Inflammatory macrophage treated with lipopolysaccharide for 4 hours (primary cell): ENCODE measurements around the gene CIC.

ENCODE experiments used
- DNase-seq: peaks from one replicate; pipeline ENCODE4 v3.0.0-alpha.2; 2020

CIC gene

GRCh38 chr19:42290136-42290522, 21.1 kb downstream of the CIC start:
- DNase-seq: no peak

GRCh38 chr19:42290523-42291434, 21.7 kb downstream of the CIC start:
- peak; percentile 32 for DNase-seq

GRCh38 chr19:42291435-42291810, 22.4 kb downstream of the CIC start:
- no peak for DNase-seq

- no peak for DNase-seq
Observed at GRCh38 chr19:42292042-42292960, 23.2 kb downstream of the CIC start.

- DNase-seq: no peak
Observed at GRCh38 chr19:42292963-42293362, 23.9 kb downstream of the CIC start.

GRCh38 chr19:42293540-42293939, 24.5 kb downstream of the CIC start:
- no peak for DNase-seq

- no peak for DNase-seq
Observed at GRCh38 chr19:42293948-42294347, 24.9 kb downstream of the CIC start.

- DNase-seq: no peak
Observed at GRCh38 chr19:42294471-42295137, 25.6 kb downstream of the CIC start.

- DNase-seq: no peak
Observed at GRCh38 chr19:42295342-42295741, 26.3 kb downstream of the CIC start.

- peak; percentile 59 for DNase-seq
Observed at GRCh38 chr19:42295831-42296525, 26.9 kb downstream of the CIC start.

GRCh38 chr19:42297039-42297438, 28.0 kb downstream of the CIC start:
- no peak for DNase-seq

- no peak for DNase-seq
Observed at GRCh38 chr19:42301646-42302203, 32.7 kb downstream of the CIC start, which contains the start of gene PRR19. Gene PRR19 (plus strand): TSS chr19:42302132. CDS start chr19:42309585, 7,453 bp downstream.

- no peak for DNase-seq
Observed at GRCh38 chr19:42303101-42303464, 34.0 kb downstream of the CIC start.

GRCh38 chr19:42303876-42304275, 34.8 kb downstream of the CIC start:
- DNase-seq: no peak

- no peak for DNase-seq
Observed at GRCh38 chr19:42306646-42307045, 37.6 kb downstream of the CIC start.

- DNase-seq: no peak
Observed at GRCh38 chr19:42309686-42310085, 40.6 kb downstream of the CIC start.

GRCh38 chr19:42311657-42312056, 42.6 kb downstream of the CIC start:
- DNase-seq: no peak

GRCh38 chr19:42312370-42312769, 43.3 kb downstream of the CIC start:
- DNase-seq: no peak

GRCh38 chr19:42313096-42313839, 44.2 kb downstream of the CIC start, which contains the start of gene TMEM145:
Gene TMEM145 (plus strand): TSS chr19:42313309. CDS start chr19:42313377, 68 bp downstream.
- DNase-seq: no peak

- no peak for DNase-seq
Observed at GRCh38 chr19:42313840-42314755, 45.0 kb downstream of the CIC start.
